ENCODE results near the gene FRMD6. TPM values are rescaled to one million over a fixed set of nuclear protein-coding genes. Genes with fewer than 3 reads are reported as not detected.

Gene FRMD6
- total and polyA plus RNA-seq, 12 donors = 6.4 to 42.6 (median 23.3) TPM

DNA sequence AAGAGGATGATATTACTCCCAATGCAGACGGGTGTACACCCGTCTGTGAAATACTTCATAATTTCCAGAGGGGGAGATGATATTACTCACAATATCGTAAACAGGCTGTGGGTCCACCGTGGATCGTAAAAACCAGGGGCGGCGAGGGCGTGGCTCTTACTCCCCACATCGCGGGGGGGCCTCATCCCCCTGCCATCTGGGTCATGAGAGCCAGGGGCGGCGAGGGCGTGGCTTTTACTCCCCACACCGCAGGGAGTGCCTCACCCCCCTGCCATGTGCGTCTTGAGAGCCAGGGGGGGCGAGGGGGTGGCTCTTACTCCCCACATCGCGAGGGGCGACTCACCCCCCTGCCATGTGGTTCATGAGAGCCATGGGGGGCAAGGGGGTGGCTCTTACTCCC, 122.5 kb downstream of the FRMD6 start:
- no peak for DNase-seq
- intact Hi-C loops (cut with DNase I) = loop anchor here (10.0 kb wide), 3 partner anchors 119 to 489 kb away; partner anchors contain the start of gene FRMD6 (in 1 of the 2)
- H3K27me3 ChIP-seq = no peaks in the 10 kb centered on the region
- H3K27ac ChIP-seq = no peak overlapping the region
- no peaks in the 10 kb centered on the region for H3K36me3 ChIP-seq (replicated peaks in 1 of 2)
- TF ChIP-seq, protein P1, sequence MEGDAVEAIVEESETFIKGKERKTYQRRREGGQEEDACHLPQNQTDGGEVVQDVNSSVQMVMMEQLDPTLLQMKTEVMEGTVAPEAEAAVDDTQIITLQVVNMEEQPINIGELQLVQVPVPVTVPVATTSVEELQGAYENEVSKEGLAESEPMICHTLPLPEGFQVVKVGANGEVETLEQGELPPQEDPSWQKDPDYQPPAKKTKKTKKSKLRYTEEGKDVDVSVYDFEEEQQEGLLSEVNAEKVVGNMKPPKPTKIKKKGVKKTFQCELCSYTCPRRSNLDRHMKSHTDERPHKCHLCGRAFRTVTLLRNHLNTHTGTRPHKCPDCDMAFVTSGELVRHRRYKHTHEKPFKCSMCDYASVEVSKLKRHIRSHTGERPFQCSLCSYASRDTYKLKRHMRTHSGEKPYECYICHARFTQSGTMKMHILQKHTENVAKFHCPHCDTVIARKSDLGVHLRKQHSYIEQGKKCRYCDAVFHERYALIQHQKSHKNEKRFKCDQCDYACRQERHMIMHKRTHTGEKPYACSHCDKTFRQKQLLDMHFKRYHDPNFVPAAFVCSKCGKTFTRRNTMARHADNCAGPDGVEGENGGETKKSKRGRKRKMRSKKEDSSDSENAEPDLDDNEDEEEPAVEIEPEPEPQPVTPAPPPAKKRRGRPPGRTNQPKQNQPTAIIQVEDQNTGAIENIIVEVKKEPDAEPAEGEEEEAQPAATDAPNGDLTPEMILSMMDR (IDR thresholded peaks at IDR 0.05) = no peak
- no peak for TF ChIP-seq POLR2A (IDR thresholded peaks at IDR 0.05)
- WGBS, 4 donors = 78 to 91% (median 88%) methylated on average over 15 to 19 of the region's 19 CpGs
- no peak overlapping the region for H3K4me3 ChIP-seq
- no peaks in the 10 kb centered on the region for H3K4me1 ChIP-seq (replicated peaks in 1 of 2)
- H3K9me3 ChIP-seq (replicated peaks in 1 of 3) = no peaks in the 10 kb centered on the region

DNA sequence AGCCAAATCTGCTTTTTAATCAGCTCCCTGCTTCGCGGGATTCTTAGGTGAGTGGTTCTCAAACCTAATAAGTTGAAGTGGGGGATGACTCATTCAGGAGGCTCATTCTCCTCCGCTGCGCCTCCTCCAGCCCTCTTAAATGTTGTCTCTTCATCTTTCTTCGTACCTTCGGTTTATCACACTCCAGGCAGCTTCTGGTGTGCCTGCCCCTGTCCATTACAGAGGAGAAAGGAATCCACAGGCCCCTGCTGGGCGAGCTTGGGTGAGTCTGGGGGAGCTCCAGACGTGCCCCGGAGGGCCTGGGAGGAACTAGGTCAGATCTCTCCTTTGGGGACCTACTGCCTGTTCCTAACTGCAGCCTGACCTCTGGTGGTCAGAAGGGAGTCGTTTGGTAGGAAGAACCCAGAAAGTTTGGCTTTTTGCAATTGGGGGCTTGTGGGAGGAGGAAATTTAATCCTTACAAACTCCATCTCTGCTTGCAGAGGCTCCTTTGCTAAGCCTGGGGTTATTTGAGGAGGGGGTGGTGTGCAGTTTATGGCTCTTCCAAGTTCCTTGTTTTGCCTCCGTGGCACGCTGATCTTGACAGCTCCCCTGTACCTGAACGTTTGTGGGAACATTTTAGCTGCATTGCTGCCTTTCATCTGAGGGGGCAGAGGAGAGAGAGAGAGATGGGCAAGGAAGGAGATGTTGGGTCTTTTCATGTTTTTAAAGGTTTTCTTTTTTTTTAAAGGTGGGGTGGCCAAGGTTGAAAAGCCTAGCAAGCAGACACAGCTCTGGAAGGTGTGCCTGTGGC, 124.6 kb downstream of the FRMD6 start:
- H3K4me3 ChIP-seq = no peak overlapping the region
- DNase-seq = peak; percentile 51 to 73 (median 59)
- WGBS, 4 donors = 43 to 50% (median 48%) methylated on average over 13 of the region's 13 CpGs

DNA sequence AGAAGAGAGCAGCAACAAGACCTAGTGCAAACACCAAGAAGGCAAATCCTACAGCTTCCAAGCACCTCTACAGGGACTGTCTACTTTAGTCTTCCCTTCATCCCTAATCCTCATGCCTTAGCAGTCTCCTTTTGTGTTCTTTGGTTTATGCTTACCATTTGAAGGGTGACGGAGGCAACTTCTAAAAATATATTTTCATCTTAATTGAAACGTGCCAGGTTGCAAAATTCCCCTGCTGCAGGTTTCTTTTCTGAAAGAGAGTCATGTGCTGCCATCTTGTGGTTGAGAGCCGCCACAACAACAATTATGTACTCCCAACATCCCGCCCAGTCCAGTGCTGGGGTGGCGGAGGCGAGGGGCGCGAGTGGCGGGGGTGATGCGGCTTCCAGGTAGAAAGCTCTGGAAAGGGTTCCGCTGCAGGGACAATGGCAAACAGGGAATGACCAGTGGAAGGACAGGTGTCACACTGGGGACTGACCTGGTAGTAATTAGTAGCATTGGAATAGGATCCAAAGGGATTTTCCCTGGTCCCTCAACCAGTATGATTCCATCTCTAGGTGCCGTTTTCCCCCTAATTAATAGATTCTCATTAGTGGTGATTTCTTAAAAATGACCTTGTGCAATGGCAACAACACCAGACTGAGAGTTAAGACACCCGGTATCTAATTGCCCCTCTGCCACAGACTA, 128.4 kb downstream of the FRMD6 start:
- peak; percentile 58 to 92 (median 81) for DNase-seq
- Histone ChIP-seq H3K27me3 (no peaks in the 10 kb centered on the region), H3K4me1 (replicated peaks in 1 of 2) (peaks cover 0 to 18% of the 10 kb centered on the region in 2 donors), H3K27ac (no peak overlapping the region), H3K4me3 (no peak overlapping the region), H3K36me3 (replicated peaks in 1 of 2) (no peaks in the 10 kb centered on the region), H3K9me3 (replicated peaks in 1 of 3) (no peaks in the 10 kb centered on the region)
- intact Hi-C loops (cut with DNase I) = loop anchor here in 1 of 2 donors (5.0 kb wide), 1 partner anchor 128 kb away; the partner anchor contains the start of gene FRMD6
- TF ChIP-seq POLR2A (IDR thresholded peaks at IDR 0.05) = no peak
- TF ChIP-seq, protein P1 (IDR thresholded peaks at IDR 0.05) = peak; percentile 70 to 89 (median 76)
- WGBS, 4 donors = 6 to 9% (median 7%) methylated on average over 13 of the region's 13 CpGs

More for the DNA sequence above, 124.6 kb downstream of the FRMD6 start:
- no peak for TF ChIP-seq POLR2A (IDR thresholded peaks at IDR 0.05)
- TF ChIP-seq, protein P1 (IDR thresholded peaks at IDR 0.05) = peak; percentile 33 to 80 (median 62)
- Histone ChIP-seq H3K9me3 (replicated peaks in 1 of 3) (no peaks in the 10 kb centered on the region), H3K36me3 (replicated peaks in 1 of 2) (no peaks in the 10 kb centered on the region), H3K27me3 (no peaks in the 10 kb centered on the region), H3K4me1 (replicated peaks in 1 of 2) (peaks cover 0 to 7% of the 10 kb centered on the region in 2 donors), H3K27ac (no peak overlapping the region)
- intact Hi-C loops (cut with DNase I) = loop anchor here (5.0 to 10.0 kb wide), 4 partner anchors 121 to 494 kb away; partner anchors contain the start of gene FRMD6 (in 1 of the 2)

Small RNAs within 50 kb of the gene (small RNA-seq; reads per million reads assigned to genes)
- gene OR7E159P (0 reads per million in 2 donors), gene RNA5SP385 (0 reads per million in 2 donors), gene RNU6-301P (0 reads per million in 2 donors)

Other genes starting within 250 kb of the FRMD6 start
- 10 to 100 TPM in 8 of 9 donors, 1 to 10 TPM in 1; 9.3 to 61.4 (median 22.2) TPM for gene GNG2, start 208.7 kb downstream of the FRMD6 start, total RNA-seq
- 10 to 100 TPM in 2 of 3 donors, 1 to 10 TPM in 1; 6.7 to 35.4 (median 14.0) TPM for gene GNG2, start 208.7 kb downstream of the FRMD6 start, polyA plus RNA-seq